ENCODE results near the gene SERPINA12. TPM values are rescaled to one million over a fixed set of nuclear protein-coding genes. Genes with fewer than 3 reads are reported as not detected.

SERPINA12 gene
- total and polyA plus RNA-seq, 2 of the 13 experiments (the other 11 are each of a cell fraction or from before 2014, with no cell fraction given) = 0.08 TPM; not detected in 1

DNA sequence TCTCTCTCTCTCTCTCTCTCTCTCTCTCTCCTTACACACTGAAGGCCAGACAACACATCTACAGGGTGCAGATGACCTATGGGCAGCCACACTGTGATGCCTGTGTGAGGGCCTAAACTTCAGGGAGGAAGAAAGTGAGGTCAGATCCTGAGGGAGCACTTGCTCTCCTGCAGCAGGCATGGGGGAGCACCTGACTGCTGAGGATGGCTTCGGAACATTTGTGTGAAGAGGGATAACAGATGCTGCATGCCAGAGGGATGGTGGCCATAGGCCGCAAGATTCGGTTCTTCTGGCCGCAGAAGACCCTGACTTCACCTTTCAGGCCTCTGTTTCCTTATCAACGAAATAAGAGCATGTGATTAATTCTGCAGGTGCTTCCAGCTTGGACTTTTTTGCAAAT lies 45.0 kb downstream of the SERPINA12 start:
- H3K9ac ChIP-seq (ENCODE audit: insufficient read depth, low read depth, low read length) = no peak overlapping the region
- no peak for FAIRE-seq
- H3K9me3 ChIP-seq (ENCODE audit: low read length) = no peaks in the 10 kb centered on the region
- H3K36me3 ChIP-seq (replicated peaks in 1 of 2; ENCODE audit: control insufficient read depth in 1 of 2, insufficient read depth in 2 of 2, low read length in 2 of 2) = no peaks in the 10 kb centered on the region
- in situ Hi-C loops (cut with HindIII; ENCODE audit: extremely low pct_ligation_motif_present, low pct_unique_long_range_greater_than_20kb) = no loop called here
- peaks cover 77% of the 10 kb centered on the region for H3K4me1 ChIP-seq (ENCODE audit: insufficient read depth, low read length)
- WGBS (ENCODE audit: low lambda C conversion rate) = 100% methylated on average over 5 of the region's 5 CpGs
- no TSS peak for BruUV-seq (replicated peaks)
- ATAC-seq = no peak
- no peak overlapping the region for H3K4me3 ChIP-seq (replicated peaks in 1 of 3; ENCODE audit: insufficient read depth in 1 of 3, low read depth in 2 of 3, low read length in 3 of 3)
- no peak overlapping the region for H3K27ac ChIP-seq (ENCODE audit: extremely low read length, insufficient read depth, low read length)
- CTCF ChIA-PET (ENCODE audit: low intra/inter-chr PET ratio, low total read pairs) = no interaction called here
- no peak for DNase-seq (ENCODE audit: low spot score)
- intact Hi-C loops (cut with micrococcal nuclease; ENCODE audit: unreplicated experiment) = no loop called here
- no peak overlapping the region for H2AFZ ChIP-seq (ENCODE audit: low read length)
- no peaks in the 10 kb centered on the region for H4K20me1 ChIP-seq (ENCODE audit: insufficient read depth, low read length)
- no peaks in the 10 kb centered on the region for H3K27me3 ChIP-seq (ENCODE audit: control insufficient read depth in 1 of 2, insufficient read depth in 2 of 2, low read length in 2 of 2)
- POLR2A ChIA-PET = interaction anchor here (0.9 kb wide), 1 partner anchor 20 kb away, joined by 3 read pairs; no protein-coding TSS in a partner anchor
- no peaks in the 10 kb centered on the region for H3K79me2 ChIP-seq (ENCODE audit: insufficient read depth, low read length)
- TF ChIP-seq ZNF263 (CRISPR knock-in tag; IDR thresholded peaks at IDR 0.05) (peak; percentile 88), ZNF660 (CRISPR knock-in tag; IDR thresholded peaks at IDR 0.05; ENCODE audit: borderline replicate concordance, low read depth) (no peak)
- no peak overlapping the region for H3K4me2 ChIP-seq (ENCODE audit: low read depth, low read length)

DNA sequence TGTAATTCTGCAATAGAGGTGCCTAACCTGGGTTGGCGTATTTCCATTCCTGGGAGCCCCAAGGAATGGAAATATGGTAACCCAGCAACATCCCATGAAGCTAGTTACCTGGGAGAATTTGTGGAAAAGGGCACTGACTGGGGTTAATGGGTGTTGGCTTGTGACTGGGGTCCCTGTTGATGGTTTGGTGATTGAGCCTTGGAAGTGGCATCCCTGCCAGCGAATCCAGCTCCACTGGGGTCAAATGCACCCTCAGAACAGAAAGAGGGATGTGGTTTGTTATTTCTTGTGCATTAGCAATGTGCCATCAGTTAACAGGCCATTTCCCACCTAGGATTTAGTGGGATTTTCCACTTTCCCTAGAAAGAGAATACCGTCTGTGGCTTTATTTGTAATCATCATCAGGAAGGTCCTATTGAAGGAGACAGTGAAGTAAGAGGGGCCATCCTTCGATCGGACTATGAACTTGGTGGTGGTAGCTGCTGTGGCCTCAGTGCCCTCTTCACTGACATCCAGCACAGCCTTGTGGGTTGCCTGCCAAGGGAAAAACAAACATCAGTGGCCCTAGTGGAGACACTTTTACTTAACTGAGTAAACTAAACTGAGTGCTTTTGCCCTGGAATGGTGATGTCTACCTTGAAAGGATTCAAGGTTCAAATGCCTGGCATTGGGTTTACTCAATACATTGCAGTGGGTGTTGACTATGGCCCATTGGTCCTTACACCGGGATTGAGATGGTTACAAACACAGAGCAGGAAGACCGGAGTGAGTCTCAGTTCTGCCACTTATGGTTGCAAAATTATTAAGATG lies 46.3 kb downstream of the SERPINA12 start:
- CTCF ChIA-PET (ENCODE audit: low intra/inter-chr PET ratio, low total read pairs) = interaction anchor here (0.9 kb wide), 1 partner anchor 10 kb away, joined by 6 read pairs; the partner anchor contains the start of gene SERPINA11
- H2AFZ ChIP-seq (ENCODE audit: low read length) = no peak overlapping the region
- no peaks in the 10 kb centered on the region for H3K9me3 ChIP-seq (ENCODE audit: low read length)
- H3K27ac ChIP-seq (ENCODE audit: extremely low read length, insufficient read depth, low read length) = peak overlapping the region; percentile 65
- H3K4me1 ChIP-seq (ENCODE audit: insufficient read depth, low read length) = peaks cover 90% of the 10 kb centered on the region
- no peaks in the 10 kb centered on the region for H3K36me3 ChIP-seq (replicated peaks in 1 of 2; ENCODE audit: control insufficient read depth in 1 of 2, insufficient read depth in 2 of 2, low read length in 2 of 2)
- no peaks in the 10 kb centered on the region for H3K27me3 ChIP-seq (ENCODE audit: control insufficient read depth in 1 of 2, insufficient read depth in 2 of 2, low read length in 2 of 2)
- intact Hi-C loops (cut with micrococcal nuclease; ENCODE audit: unreplicated experiment) (no loop called here), in situ Hi-C loops (cut with HindIII; ENCODE audit: extremely low pct_ligation_motif_present, low pct_unique_long_range_greater_than_20kb) (no loop called here)
- BruUV-seq (replicated peaks) = no TSS peak
- 22% methylated on average over 6 of the region's 7 CpGs for WGBS (ENCODE audit: low lambda C conversion rate)
- peak overlapping the region; percentile 37 for H3K4me2 ChIP-seq (ENCODE audit: low read depth, low read length)
- no peaks in the 10 kb centered on the region for H4K20me1 ChIP-seq (ENCODE audit: insufficient read depth, low read length)
- DNase-seq (ENCODE audit: low spot score) (peak; percentile 95), ATAC-seq (peak; percentile 90), FAIRE-seq (peak; percentile 94)
- H3K4me3 ChIP-seq (replicated peaks in 1 of 3; ENCODE audit: insufficient read depth in 1 of 3, low read depth in 2 of 3, low read length in 3 of 3) = peak overlapping the region in 1 of 3 experiments; percentile 2; a peak in 1 of 6 replicates
- no peaks in the 10 kb centered on the region for H3K79me2 ChIP-seq (ENCODE audit: insufficient read depth, low read length)
- peak overlapping the region; percentile 20; the same call in 1 of the 2 replicates for H3K9ac ChIP-seq (ENCODE audit: insufficient read depth, low read depth, low read length)
- POLR2A ChIA-PET = interaction anchor here (1.0 to 1.8 kb wide), 3 partner anchors 11 to 75 kb away, joined by 3 to 11 read pairs (median 3); partner anchors contain the start of gene SERPINA1
- TF ChIP-seq HMG20A (CRISPR knock-in tag; IDR thresholded peaks at IDR 0.05; ENCODE audit: borderline replicate concordance) = peak; percentile 73; the same call in 1 of the 2 replicates
- TF ChIP-seq, protein P1, sequence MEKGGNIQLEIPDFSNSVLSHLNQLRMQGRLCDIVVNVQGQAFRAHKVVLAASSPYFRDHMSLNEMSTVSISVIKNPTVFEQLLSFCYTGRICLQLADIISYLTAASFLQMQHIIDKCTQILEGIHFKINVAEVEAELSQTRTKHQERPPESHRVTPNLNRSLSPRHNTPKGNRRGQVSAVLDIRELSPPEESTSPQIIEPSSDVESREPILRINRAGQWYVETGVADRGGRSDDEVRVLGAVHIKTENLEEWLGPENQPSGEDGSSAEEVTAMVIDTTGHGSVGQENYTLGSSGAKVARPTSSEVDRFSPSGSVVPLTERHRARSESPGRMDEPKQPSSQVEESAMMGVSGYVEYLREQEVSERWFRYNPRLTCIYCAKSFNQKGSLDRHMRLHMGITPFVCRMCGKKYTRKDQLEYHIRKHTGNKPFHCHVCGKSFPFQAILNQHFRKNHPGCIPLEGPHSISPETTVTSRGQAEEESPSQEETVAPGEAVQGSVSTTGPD (CRISPR knock-in tag; IDR thresholded peaks at IDR 0.05) = peak; percentile 76
- TF ChIP-seq, protein P2, sequence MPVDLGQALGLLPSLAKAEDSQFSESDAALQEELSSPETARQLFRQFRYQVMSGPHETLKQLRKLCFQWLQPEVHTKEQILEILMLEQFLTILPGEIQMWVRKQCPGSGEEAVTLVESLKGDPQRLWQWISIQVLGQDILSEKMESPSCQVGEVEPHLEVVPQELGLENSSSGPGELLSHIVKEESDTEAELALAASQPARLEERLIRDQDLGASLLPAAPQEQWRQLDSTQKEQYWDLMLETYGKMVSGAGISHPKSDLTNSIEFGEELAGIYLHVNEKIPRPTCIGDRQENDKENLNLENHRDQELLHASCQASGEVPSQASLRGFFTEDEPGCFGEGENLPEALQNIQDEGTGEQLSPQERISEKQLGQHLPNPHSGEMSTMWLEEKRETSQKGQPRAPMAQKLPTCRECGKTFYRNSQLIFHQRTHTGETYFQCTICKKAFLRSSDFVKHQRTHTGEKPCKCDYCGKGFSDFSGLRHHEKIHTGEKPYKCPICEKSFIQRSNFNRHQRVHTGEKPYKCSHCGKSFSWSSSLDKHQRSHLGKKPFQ (CRISPR knock-in tag; IDR thresholded peaks at IDR 0.05; ENCODE audit: insufficient replicate concordance) = no peak
- TF ChIP-seq ZNF644 (CRISPR knock-in tag; IDR thresholded peaks at IDR 0.05; ENCODE audit: low read depth) = peak; percentile 97
- TF ChIP-seq POGZ (CRISPR knock-in tag; IDR thresholded peaks at IDR 0.05) = peak; percentile 48
- TF ChIP-seq CAMTA2 (CRISPR knock-in tag; IDR thresholded peaks at IDR 0.05; ENCODE audit: borderline replicate concordance) = no peak
- TF ChIP-seq PHF21A (CRISPR knock-in tag; IDR thresholded peaks at IDR 0.05) = peak; percentile 79; the same call in 1 of the 2 replicates
- TF ChIP-seq RFX5 (IDR thresholded peaks at IDR 0.05; ENCODE audit: low read depth, low read length) = no peak
- TF ChIP-seq KDM1A (CRISPR knock-in tag; IDR thresholded peaks at IDR 0.05) = no peak
- TF ChIP-seq HCFC1 (IDR thresholded peaks at IDR 0.05; ENCODE audit: low read depth, low read length) = no peak

Data from HepG2 (cell line).